K562 (cell line): ENCODE measurements around the gene PLEKHH2. TPM values are rescaled to one million over a fixed set of nuclear protein-coding genes. Genes with fewer than 3 reads are reported as not detected.

Experiments used
- C11orf30 ChIP-seq: fragments of 450-650 bp; IDR thresholded peaks from 2 replicates; pipeline ENCODE4 v1.6.1; 2016; ENCODE audit warnings: low read depth, mild to moderate bottlenecking
- ELF1 ChIP-seq: fragments of 200-800 bp; sonication (Bioruptor generic); IDR thresholded peaks from 2 replicates; pipeline ENCODE4 v1.6.1; 2016; ENCODE audit warnings: missing genetic modification characterization, missing compliant biosample characterization
- PURB ChIP-seq: sonication (generic); formaldehyde crosslinking; IDR thresholded peaks from 2 replicates; pipeline ENCODE4 v1.9.0; 2021; ENCODE audit warnings: low read depth, mild to moderate bottlenecking, missing genetic modification reagents
- SMARCE1 ChIP-seq: fragments of 450-650 bp; IDR thresholded peaks from 2 replicates; pipeline ENCODE4 v1.7.1; 2016; ENCODE audit warnings: mild to moderate bottlenecking
- SREBF1 ChIP-seq: fragments of 150-350 bp; IDR thresholded peaks from 2 replicates; pipeline ENCODE4 v1.6.1; 2014; ENCODE audit warnings: antibody characterized with exemption, low read depth, low read length, borderline replicate concordance
- SRSF1 ChIP-seq: fragments of 200-400 bp; formaldehyde crosslinking; IDR thresholded peaks from 2 replicates; pipeline ENCODE4 v1.6.1; 2017; ENCODE audit warnings: mild to moderate bottlenecking, low read depth, low read length, moderate library complexity
- TAF9B ChIP-seq: fragments of 450-650 bp; IDR thresholded peaks from 2 replicates; pipeline ENCODE4 v1.6.1; 2018; ENCODE audit warnings: mild to moderate bottlenecking; ENCODE audit not compliant: partially characterized antibody
- polyA plus RNA-seq, 8 experiments: library from polyadenylated mRNA; depleted of rRNA in 4 of 8; stranded (reverse) in 5 of 8; unstranded in 3 of 8; fragments of >200 nt; fragmentation: Nextera tagmentation in 2 of 8; fragmentation: Illumina TruSeq in 1 of 8; extraction: Ambion mirVana in 2 of 8; extraction: Trizol in 1 of 8; gene quantifications; 2 replicates each; pipeline versions ENCODE4 v1.2.1 to v1.2.3, GENCODE V29; 2011 to 2014; ENCODE audit warnings: inconsistent platforms in 1 of 8, missing spikeins in 1 of 8
- total RNA-seq, 7 experiments: library from RNA; depleted of rRNA in 6 of 7; stranded (reverse); fragments of >200 nt in 6 of 7; fragmentation: Illumina TruSeq in 2 of 7; extraction: Trizol in 2 of 7; gene quantifications; 2 replicates each; pipeline versions ENCODE4 v1.2.1 to v1.2.3, GENCODE V29; 2011 to 2021; ENCODE audit warnings: low replicate concordance in 1 of 7
- TF ChIP-seq, protein P1 (sequence below): fragments of 250-450 bp; sonication (Bioruptor Pico); IDR thresholded peaks from 2 replicates; pipeline ENCODE4 v1.4.0; 2020
- TF ChIP-seq, protein P2 (sequence below): fragments of 450-650 bp; IDR thresholded peaks from 2 replicates; pipeline ENCODE4 v1.6.1; 2017; ENCODE audit warnings: antibody characterized with exemption, mild to moderate bottlenecking

PLEKHH2 gene
- total and polyA plus RNA-seq, 9 of the 15 experiments (the other 6 are each of a cell fraction or from before 2014, with no cell fraction given) = 0.77 to 13.5 (median 2.7) TPM

DNA sequence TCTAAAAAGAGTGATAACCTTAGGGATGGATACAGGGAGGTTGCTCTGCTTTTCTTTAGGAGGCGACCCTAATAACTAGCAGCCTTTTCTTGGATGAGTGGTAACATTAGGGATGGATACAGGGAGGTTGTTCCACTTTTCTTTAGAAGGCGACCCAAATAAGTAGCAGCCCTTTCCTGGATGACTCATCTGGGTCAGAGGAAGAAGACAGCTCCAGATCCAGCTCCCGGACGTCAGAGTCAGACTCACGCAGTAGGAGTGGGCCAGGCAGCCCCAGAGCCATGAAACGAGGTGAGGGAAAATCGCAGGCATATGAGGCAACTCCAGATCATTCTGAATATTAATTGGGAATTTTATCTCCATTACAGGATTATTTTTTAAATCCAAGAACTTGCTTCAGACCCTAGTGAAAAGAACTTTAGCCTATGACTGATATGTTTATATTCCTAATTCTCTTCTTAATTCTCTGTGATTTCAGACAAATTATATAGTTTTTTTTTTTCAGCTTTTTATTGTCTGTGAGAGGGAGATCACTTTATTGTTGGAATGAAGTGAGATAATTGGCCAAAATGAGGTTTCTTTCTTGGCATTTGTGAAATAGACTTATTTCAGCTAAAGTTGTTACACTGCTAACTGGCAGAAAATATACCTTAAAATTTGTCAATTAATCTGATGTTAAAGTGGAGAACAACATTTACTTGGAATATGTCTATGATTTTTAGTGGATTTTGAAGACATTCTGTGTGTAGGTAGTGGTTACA, 70.4 kb downstream of the PLEKHH2 start (continued):
- TF ChIP-seq, protein P1, sequence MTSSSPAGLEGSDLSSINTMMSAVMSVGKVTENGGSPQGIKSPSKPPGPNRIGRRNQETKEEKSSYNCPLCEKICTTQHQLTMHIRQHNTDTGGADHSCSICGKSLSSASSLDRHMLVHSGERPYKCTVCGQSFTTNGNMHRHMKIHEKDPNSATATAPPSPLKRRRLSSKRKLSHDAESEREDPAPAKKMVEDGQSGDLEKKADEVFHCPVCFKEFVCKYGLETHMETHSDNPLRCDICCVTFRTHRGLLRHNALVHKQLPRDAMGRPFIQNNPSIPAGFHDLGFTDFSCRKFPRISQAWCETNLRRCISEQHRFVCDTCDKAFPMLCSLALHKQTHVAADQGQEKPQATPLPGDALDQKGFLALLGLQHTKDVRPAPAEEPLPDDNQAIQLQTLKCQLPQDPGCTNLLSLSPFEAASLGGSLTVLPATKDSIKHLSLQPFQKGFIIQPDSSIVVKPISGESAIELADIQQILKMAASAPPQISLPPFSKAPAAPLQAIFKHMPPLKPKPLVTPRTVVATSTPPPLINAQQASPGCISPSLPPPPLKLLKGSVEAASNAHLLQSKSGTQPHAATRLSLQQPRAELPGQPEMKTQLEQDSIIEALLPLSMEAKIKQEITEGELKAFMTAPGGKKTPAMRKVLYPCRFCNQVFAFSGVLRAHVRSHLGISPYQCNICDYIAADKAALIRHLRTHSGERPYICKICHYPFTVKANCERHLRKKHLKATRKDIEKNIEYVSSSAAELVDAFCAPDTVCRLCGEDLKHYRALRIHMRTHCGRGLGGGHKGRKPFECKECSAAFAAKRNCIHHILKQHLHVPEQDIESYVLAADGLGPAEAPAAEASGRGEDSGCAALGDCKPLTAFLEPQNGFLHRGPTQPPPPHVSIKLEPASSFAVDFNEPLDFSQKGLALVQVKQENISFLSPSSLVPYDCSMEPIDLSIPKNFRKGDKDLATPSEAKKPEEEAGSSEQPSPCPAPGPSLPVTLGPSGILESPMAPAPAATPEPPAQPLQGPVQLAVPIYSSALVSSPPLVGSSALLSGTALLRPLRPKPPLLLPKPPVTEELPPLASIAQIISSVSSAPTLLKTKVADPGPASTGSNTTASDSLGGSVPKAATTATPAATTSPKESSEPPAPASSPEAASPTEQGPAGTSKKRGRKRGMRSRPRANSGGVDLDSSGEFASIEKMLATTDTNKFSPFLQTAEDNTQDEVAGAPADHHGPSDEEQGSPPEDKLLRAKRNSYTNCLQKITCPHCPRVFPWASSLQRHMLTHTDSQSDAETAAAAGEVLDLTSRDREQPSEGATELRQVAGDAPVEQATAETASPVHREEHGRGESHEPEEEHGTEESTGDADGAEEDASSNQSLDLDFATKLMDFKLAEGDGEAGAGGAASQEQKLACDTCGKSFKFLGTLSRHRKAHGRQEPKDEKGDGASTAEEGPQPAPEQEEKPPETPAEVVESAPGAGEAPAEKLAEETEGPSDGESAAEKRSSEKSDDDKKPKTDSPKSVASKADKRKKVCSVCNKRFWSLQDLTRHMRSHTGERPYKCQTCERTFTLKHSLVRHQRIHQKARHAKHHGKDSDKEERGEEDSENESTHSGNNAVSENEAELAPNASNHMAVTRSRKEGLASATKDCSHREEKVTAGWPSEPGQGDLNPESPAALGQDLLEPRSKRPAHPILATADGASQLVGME (CRISPR knock-in tag) = no peak
- no peak for TF ChIP-seq SRSF1
- no peak for TF ChIP-seq C11orf30
- peak; percentile 53 for TF ChIP-seq SMARCE1
- no peak for TF ChIP-seq PURB (CRISPR knock-in tag)
- TF ChIP-seq, protein P2, sequence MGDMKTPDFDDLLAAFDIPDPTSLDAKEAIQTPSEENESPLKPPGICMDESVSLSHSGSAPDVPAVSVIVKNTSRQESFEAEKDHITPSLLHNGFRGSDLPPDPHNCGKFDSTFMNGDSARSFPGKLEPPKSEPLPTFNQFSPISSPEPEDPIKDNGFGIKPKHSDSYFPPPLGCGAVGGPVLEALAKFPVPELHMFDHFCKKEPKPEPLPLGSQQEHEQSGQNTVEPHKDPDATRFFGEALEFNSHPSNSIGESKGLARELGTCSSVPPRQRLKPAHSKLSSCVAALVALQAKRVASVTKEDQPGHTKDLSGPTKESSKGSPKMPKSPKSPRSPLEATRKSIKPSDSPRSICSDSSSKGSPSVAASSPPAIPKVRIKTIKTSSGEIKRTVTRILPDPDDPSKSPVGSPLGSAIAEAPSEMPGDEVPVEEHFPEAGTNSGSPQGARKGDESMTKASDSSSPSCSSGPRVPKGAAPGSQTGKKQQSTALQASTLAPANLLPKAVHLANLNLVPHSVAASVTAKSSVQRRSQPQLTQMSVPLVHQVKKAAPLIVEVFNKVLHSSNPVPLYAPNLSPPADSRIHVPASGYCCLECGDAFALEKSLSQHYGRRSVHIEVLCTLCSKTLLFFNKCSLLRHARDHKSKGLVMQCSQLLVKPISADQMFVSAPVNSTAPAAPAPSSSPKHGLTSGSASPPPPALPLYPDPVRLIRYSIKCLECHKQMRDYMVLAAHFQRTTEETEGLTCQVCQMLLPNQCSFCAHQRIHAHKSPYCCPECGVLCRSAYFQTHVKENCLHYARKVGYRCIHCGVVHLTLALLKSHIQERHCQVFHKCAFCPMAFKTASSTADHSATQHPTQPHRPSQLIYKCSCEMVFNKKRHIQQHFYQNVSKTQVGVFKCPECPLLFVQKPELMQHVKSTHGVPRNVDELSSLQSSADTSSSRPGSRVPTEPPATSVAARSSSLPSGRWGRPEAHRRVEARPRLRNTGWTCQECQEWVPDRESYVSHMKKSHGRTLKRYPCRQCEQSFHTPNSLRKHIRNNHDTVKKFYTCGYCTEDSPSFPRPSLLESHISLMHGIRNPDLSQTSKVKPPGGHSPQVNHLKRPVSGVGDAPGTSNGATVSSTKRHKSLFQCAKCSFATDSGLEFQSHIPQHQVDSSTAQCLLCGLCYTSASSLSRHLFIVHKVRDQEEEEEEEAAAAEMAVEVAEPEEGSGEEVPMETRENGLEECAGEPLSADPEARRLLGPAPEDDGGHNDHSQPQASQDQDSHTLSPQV = 0 out of 2 replicates have a peak, but pooled peaks have one; percentile 9
- TF ChIP-seq SREBF1 = no peak
- TF ChIP-seq ELF1 (tag) = no peak
- no peak for TF ChIP-seq TAF9B
